ENCODE measurements around the gene FOXJ3. TPM values are rescaled to one million over a fixed set of nuclear protein-coding genes. Genes with fewer than 3 reads are reported as not detected.

The FOXJ3 gene
- total RNA-seq, 1 donor from 2014 or later = 30.9 TPM

GRCh38 chr1:42175314-42176054 is 159.6 kb downstream of the FOXJ3 start:
- Mint-ChIP-seq H3K27ac (ENCODE audit: unreplicated experiment) (no peak overlapping the region), H3K9me3 (ENCODE audit: low read depth) (no peaks in the 10 kb centered on the region), H3K4me1 (ENCODE audit: low read depth) (peaks cover 17% of the 10 kb centered on the region), H3K36me3 (ENCODE audit: low read depth) (no peaks in the 10 kb centered on the region), H3K27me3 (ENCODE audit: low read depth) (no peaks in the 10 kb centered on the region), H3K4me3 (ENCODE audit: unreplicated experiment) (no peak overlapping the region)
- DNase-seq (ENCODE audit: low spot score) = no peak
- no peak for TF ChIP-seq CTCF (IDR thresholded peaks at IDR 0.05)

- no peaks in the 10 kb centered on the region for H3K27me3 Mint-ChIP-seq (ENCODE audit: low read depth)
- no peak for TF ChIP-seq CTCF (IDR thresholded peaks at IDR 0.05)
- no peak for DNase-seq (ENCODE audit: low spot score)
- H3K9me3 Mint-ChIP-seq (ENCODE audit: low read depth) = no peaks in the 10 kb centered on the region
- no peak overlapping the region for H3K27ac Mint-ChIP-seq (ENCODE audit: unreplicated experiment)
- H3K4me1 Mint-ChIP-seq (ENCODE audit: low read depth) = peaks cover 6% of the 10 kb centered on the region
- H3K4me3 Mint-ChIP-seq (ENCODE audit: unreplicated experiment) = no peak overlapping the region
- H3K36me3 Mint-ChIP-seq (ENCODE audit: low read depth) = no peaks in the 10 kb centered on the region
Measured at GRCh38 chr1:42173961-42174735, 160.9 kb downstream of the FOXJ3 start.

- Mint-ChIP-seq H3K27me3 (ENCODE audit: low read depth) (no peaks in the 10 kb centered on the region), H3K27ac (ENCODE audit: unreplicated experiment) (no peak overlapping the region), H3K9me3 (ENCODE audit: low read depth) (no peaks in the 10 kb centered on the region), H3K36me3 (ENCODE audit: low read depth) (no peaks in the 10 kb centered on the region), H3K4me1 (ENCODE audit: low read depth) (peaks cover 2% of the 10 kb centered on the region), H3K4me3 (ENCODE audit: unreplicated experiment) (no peak overlapping the region)
- TF ChIP-seq CTCF (IDR thresholded peaks at IDR 0.05) = peak; percentile 96
- no peak for DNase-seq (ENCODE audit: low spot score)
Measured at GRCh38 chr1:42173155-42173933, 161.7 kb downstream of the FOXJ3 start.

- H3K4me3 Mint-ChIP-seq (ENCODE audit: unreplicated experiment) = no peak overlapping the region
- no peaks in the 10 kb centered on the region for H3K36me3 Mint-ChIP-seq (ENCODE audit: low read depth)
- no peaks in the 10 kb centered on the region for H3K9me3 Mint-ChIP-seq (ENCODE audit: low read depth)
- no peak for TF ChIP-seq CTCF (IDR thresholded peaks at IDR 0.05)
- no peak for DNase-seq (ENCODE audit: low spot score)
- H3K27me3 Mint-ChIP-seq (ENCODE audit: low read depth) = no peaks in the 10 kb centered on the region
- peaks cover 1% of the 10 kb centered on the region for H3K4me1 Mint-ChIP-seq (ENCODE audit: low read depth)
- H3K27ac Mint-ChIP-seq (ENCODE audit: unreplicated experiment) = no peak overlapping the region
Measured at GRCh38 chr1:42172381-42173133, 162.5 kb downstream of the FOXJ3 start.

Data from chondrocyte (in vitro differentiated cells).